ENCODE data around the gene PGBD5. TPM values are rescaled to one million over a fixed set of nuclear protein-coding genes. Genes with fewer than 3 reads are reported as not detected.

PGBD5 gene
- total RNA-seq, 5 donors from 2014 or later (not counting 1 experiment from before 2014, with no cell fraction given): 0.03 to 0.09 (median 0.09) TPM; not detected in 2

GRCh38 chr1:230313453-230314141 lies 112.5 kb downstream of the PGBD5 start:
- WGBS (ENCODE audit: insufficient coverage): 90% methylated on average over 5 of the region's 12 CpGs
- Histone ChIP-seq H3K4me1 (ENCODE audit: control insufficient read depth in 1 of 2, extremely low read depth in 1 of 2, insufficient read depth in 2 of 2, low read length in 2 of 2) (peaks cover 0 to 4% of the 10 kb centered on the region in 2 experiments), H3K9me3 (no peaks in the 10 kb centered on the region), H3K36me3 (ENCODE audit: control insufficient read depth in 2 of 2, extremely low read depth in 1 of 2, insufficient read depth in 1 of 2, low read length in 1 of 2) (no peaks in the 10 kb centered on the region), H3K27me3 (replicated peaks in 1 of 2; ENCODE audit: control insufficient read depth in 2 of 2, extremely low read depth in 1 of 2, insufficient read depth in 2 of 2, low read length in 1 of 2) (peaks cover 0 to 17% of the 10 kb centered on the region in 2 experiments), H3K4me3 (ENCODE audit: control insufficient read depth in 1 of 2, extremely low read depth in 1 of 2, low read length in 1 of 2) (no peak overlapping the region), H3K27ac (ENCODE audit: low read length) (no peak overlapping the region)
- Mint-ChIP-seq H3K4me3 (no peak overlapping the region), H3K27ac (no peak overlapping the region), H3K27me3 (peaks cover 3 to 7% of the 10 kb centered on the region in 2 donors), H3K4me1 (peaks cover 2 to 6% (median 3%) of the 10 kb centered on the region in 3 donors), H3K36me3 (no peaks in the 10 kb centered on the region), H3K9me3 (no peaks in the 10 kb centered on the region)
- ChIA-PET CTCF (interaction anchor here in 1 of 2 donors (2.7 kb wide), 1 partner anchor 653 kb away, joined by 11 read pairs; no protein-coding TSS in a partner anchor), POLR2A (no interaction called here)
- DNase-seq: no peak
- no peak for ATAC-seq (replicated peaks in 1 of 4)

- Histone ChIP-seq H3K9me3 (no peaks in the 10 kb centered on the region), H3K4me1 (ENCODE audit: control insufficient read depth in 1 of 2, extremely low read depth in 1 of 2, insufficient read depth in 2 of 2, low read length in 2 of 2) (peaks cover 0 to 4% of the 10 kb centered on the region in 2 experiments), H3K27me3 (replicated peaks in 1 of 2; ENCODE audit: control insufficient read depth in 2 of 2, extremely low read depth in 1 of 2, insufficient read depth in 2 of 2, low read length in 1 of 2) (peaks cover 0 to 19% of the 10 kb centered on the region in 2 experiments), H3K27ac (ENCODE audit: low read length) (no peak overlapping the region), H3K36me3 (ENCODE audit: control insufficient read depth in 2 of 2, extremely low read depth in 1 of 2, insufficient read depth in 1 of 2, low read length in 1 of 2) (no peaks in the 10 kb centered on the region), H3K4me3 (ENCODE audit: control insufficient read depth in 1 of 2, extremely low read depth in 1 of 2, low read length in 1 of 2) (no peak overlapping the region)
- no peak overlapping the region for H3K27ac Mint-ChIP-seq
- no peak overlapping the region for H3K4me3 Mint-ChIP-seq
- WGBS (ENCODE audit: insufficient coverage): 83% methylated on average over 1 of the region's 3 CpGs
- peaks cover 2 to 6% (median 3%) of the 10 kb centered on the region in 3 donors for H3K4me1 Mint-ChIP-seq
- CTCF ChIA-PET: interaction anchor here in 1 of 2 donors (2.7 kb wide), 1 partner anchor 652 kb away, joined by 11 read pairs; no protein-coding TSS in a partner anchor
- peaks cover 3 to 7% of the 10 kb centered on the region in 2 donors for H3K27me3 Mint-ChIP-seq
- POLR2A ChIA-PET: no interaction called here
- DNase-seq: no peak
- no peaks in the 10 kb centered on the region for H3K9me3 Mint-ChIP-seq
- H3K36me3 Mint-ChIP-seq: no peaks in the 10 kb centered on the region
- no peak for ATAC-seq (replicated peaks in 1 of 4)
Measured at GRCh38 chr1:230312676-230313075, 113.5 kb downstream of the PGBD5 start.

GRCh38 chr1:230310381-230311163 lies 115.6 kb downstream of the PGBD5 start:
- H3K9me3 ChIP-seq: no peaks in the 10 kb centered on the region
- no peaks in the 10 kb centered on the region for H3K36me3 Mint-ChIP-seq
- ATAC-seq (replicated peaks in 1 of 4) (peak; percentile 56 to 72 (median 71)), DNase-seq (peak in 34 of 35 experiments; percentile 16 to 84 (median 53))
- WGBS (ENCODE audit: insufficient coverage): 32% methylated on average over 8 of the region's 14 CpGs
- ChIA-PET POLR2A (no interaction called here), CTCF (interaction anchor here (0.5 to 2.7 kb wide), 7 partner anchors 22 to 1582 kb away, joined by 3 to 11 read pairs (median 3); no protein-coding TSS in a partner anchor)
- no peak overlapping the region for H3K27ac ChIP-seq (ENCODE audit: low read length)
- no peak overlapping the region for H3K27ac Mint-ChIP-seq
- peaks cover 3 to 7% of the 10 kb centered on the region in 2 donors for H3K27me3 Mint-ChIP-seq
- peaks cover 0 to 19% of the 10 kb centered on the region in 2 experiments for H3K27me3 ChIP-seq (replicated peaks in 1 of 2; ENCODE audit: control insufficient read depth in 2 of 2, extremely low read depth in 1 of 2, insufficient read depth in 2 of 2, low read length in 1 of 2)
- peaks cover 5 to 6% (median 6%) of the 10 kb centered on the region in 3 donors for H3K4me1 Mint-ChIP-seq
- H3K9me3 Mint-ChIP-seq: no peaks in the 10 kb centered on the region
- H3K4me1 ChIP-seq (ENCODE audit: control insufficient read depth in 1 of 2, extremely low read depth in 1 of 2, insufficient read depth in 2 of 2, low read length in 2 of 2): peaks cover 0 to 4% of the 10 kb centered on the region in 2 experiments
- H3K4me3 Mint-ChIP-seq: no peak overlapping the region
- H3K36me3 ChIP-seq (ENCODE audit: control insufficient read depth in 2 of 2, extremely low read depth in 1 of 2, insufficient read depth in 1 of 2, low read length in 1 of 2): no peaks in the 10 kb centered on the region
- no peak overlapping the region for H3K4me3 ChIP-seq (ENCODE audit: control insufficient read depth in 1 of 2, extremely low read depth in 1 of 2, low read length in 1 of 2)

GRCh38 chr1:230309646-230310177 lies 116.4 kb downstream of the PGBD5 start:
- ChIA-PET CTCF (interaction anchor here (0.5 to 1.3 kb wide), 5 partner anchors 649 to 1581 kb away, joined by 3 to 5 read pairs (median 3); no protein-coding TSS in a partner anchor), POLR2A (interaction anchor here in 1 of 2 donors (0.5 kb wide), 1 partner anchor 45 kb away, joined by 4 read pairs; no protein-coding TSS in a partner anchor)
- Mint-ChIP-seq H3K27me3 (peaks cover 3 to 7% of the 10 kb centered on the region in 2 donors), H3K9me3 (no peaks in the 10 kb centered on the region), H3K27ac (no peak overlapping the region), H3K36me3 (no peaks in the 10 kb centered on the region), H3K4me1 (peaks cover 5 to 6% (median 6%) of the 10 kb centered on the region in 3 donors), H3K4me3 (no peak overlapping the region)
- Histone ChIP-seq H3K4me3 (ENCODE audit: control insufficient read depth in 1 of 2, extremely low read depth in 1 of 2, low read length in 1 of 2) (no peak overlapping the region), H3K27ac (ENCODE audit: low read length) (no peak overlapping the region), H3K36me3 (ENCODE audit: control insufficient read depth in 2 of 2, extremely low read depth in 1 of 2, insufficient read depth in 1 of 2, low read length in 1 of 2) (no peaks in the 10 kb centered on the region), H3K27me3 (replicated peaks in 1 of 2; ENCODE audit: control insufficient read depth in 2 of 2, extremely low read depth in 1 of 2, insufficient read depth in 2 of 2, low read length in 1 of 2) (peaks cover 0 to 15% of the 10 kb centered on the region in 2 experiments), H3K4me1 (ENCODE audit: control insufficient read depth in 1 of 2, extremely low read depth in 1 of 2, insufficient read depth in 2 of 2, low read length in 2 of 2) (peaks cover 0 to 4% of the 10 kb centered on the region in 2 experiments), H3K9me3 (no peaks in the 10 kb centered on the region)
- no peak for ATAC-seq (replicated peaks in 1 of 4)
- no peak for DNase-seq
- WGBS (ENCODE audit: insufficient coverage): 85% methylated on average over 12 of the region's 15 CpGs

- 90% methylated on average over 17 of the region's 17 CpGs for WGBS (ENCODE audit: insufficient coverage)
- CTCF ChIA-PET: interaction anchor here in 1 of 2 donors (0.6 kb wide), 1 partner anchor 901 kb away, joined by 3 read pairs; no protein-coding TSS in a partner anchor
- Mint-ChIP-seq H3K27ac (no peak overlapping the region), H3K36me3 (no peaks in the 10 kb centered on the region), H3K9me3 (no peaks in the 10 kb centered on the region), H3K27me3 (peaks cover 3 to 5% of the 10 kb centered on the region in 2 donors), H3K4me3 (no peak overlapping the region), H3K4me1 (peaks cover 5 to 6% (median 6%) of the 10 kb centered on the region in 3 donors)
- H3K9me3 ChIP-seq: no peaks in the 10 kb centered on the region
- ATAC-seq (replicated peaks in 1 of 4) (no peak), DNase-seq (no peak)
- no peaks in the 10 kb centered on the region for H3K36me3 ChIP-seq (ENCODE audit: control insufficient read depth in 2 of 2, extremely low read depth in 1 of 2, insufficient read depth in 1 of 2, low read length in 1 of 2)
- peaks cover 0 to 15% of the 10 kb centered on the region in 2 experiments for H3K27me3 ChIP-seq (replicated peaks in 1 of 2; ENCODE audit: control insufficient read depth in 2 of 2, extremely low read depth in 1 of 2, insufficient read depth in 2 of 2, low read length in 1 of 2)
- peaks cover 0 to 4% of the 10 kb centered on the region in 2 experiments for H3K4me1 ChIP-seq (ENCODE audit: control insufficient read depth in 1 of 2, extremely low read depth in 1 of 2, insufficient read depth in 2 of 2, low read length in 2 of 2)
- POLR2A ChIA-PET: no interaction called here
- H3K27ac ChIP-seq (ENCODE audit: low read length): no peak overlapping the region
- H3K4me3 ChIP-seq (ENCODE audit: control insufficient read depth in 1 of 2, extremely low read depth in 1 of 2, low read length in 1 of 2): no peak overlapping the region
Measured at GRCh38 chr1:230308821-230309220, 117.3 kb downstream of the PGBD5 start.

- no peaks in the 10 kb centered on the region for H3K9me3 Mint-ChIP-seq
- Histone ChIP-seq H3K36me3 (ENCODE audit: control insufficient read depth in 2 of 2, extremely low read depth in 1 of 2, insufficient read depth in 1 of 2, low read length in 1 of 2) (no peaks in the 10 kb centered on the region), H3K9me3 (no peaks in the 10 kb centered on the region), H3K4me3 (ENCODE audit: control insufficient read depth in 1 of 2, extremely low read depth in 1 of 2, low read length in 1 of 2) (no peak overlapping the region), H3K27ac (ENCODE audit: low read length) (no peak overlapping the region), H3K4me1 (ENCODE audit: control insufficient read depth in 1 of 2, extremely low read depth in 1 of 2, insufficient read depth in 2 of 2, low read length in 2 of 2) (peaks cover 0 to 4% of the 10 kb centered on the region in 2 experiments), H3K27me3 (replicated peaks in 1 of 2; ENCODE audit: control insufficient read depth in 2 of 2, extremely low read depth in 1 of 2, insufficient read depth in 2 of 2, low read length in 1 of 2) (peaks cover 0 to 15% of the 10 kb centered on the region in 2 experiments)
- CTCF ChIA-PET: no interaction called here
- H3K4me1 Mint-ChIP-seq: peaks cover 5 to 6% (median 6%) of the 10 kb centered on the region in 3 donors
- H3K27me3 Mint-ChIP-seq: peaks cover 3 to 5% of the 10 kb centered on the region in 2 donors
- no peak overlapping the region for H3K4me3 Mint-ChIP-seq
- POLR2A ChIA-PET: no interaction called here
- ATAC-seq (replicated peaks in 1 of 4) (no peak), DNase-seq (no peak)
- no peaks in the 10 kb centered on the region for H3K36me3 Mint-ChIP-seq
- 86% methylated on average over 8 of the region's 8 CpGs for WGBS (ENCODE audit: insufficient coverage)
- H3K27ac Mint-ChIP-seq: no peak overlapping the region
Measured at GRCh38 chr1:230308039-230308438, 118.1 kb downstream of the PGBD5 start.

Measured in T-cell (primary cell).